ENCODE results near the gene RASAL3. TPM values are rescaled to one million over a fixed set of nuclear protein-coding genes. Genes with fewer than 3 reads are reported as not detected.
A peak's percentile ranks its signal among the peaks of the same experiment; 100 is the strongest.

The RASAL3 gene
- total and polyA plus RNA-seq, 9 donors: 0.61 to 2.6 (median 1.4) TPM

DNA sequence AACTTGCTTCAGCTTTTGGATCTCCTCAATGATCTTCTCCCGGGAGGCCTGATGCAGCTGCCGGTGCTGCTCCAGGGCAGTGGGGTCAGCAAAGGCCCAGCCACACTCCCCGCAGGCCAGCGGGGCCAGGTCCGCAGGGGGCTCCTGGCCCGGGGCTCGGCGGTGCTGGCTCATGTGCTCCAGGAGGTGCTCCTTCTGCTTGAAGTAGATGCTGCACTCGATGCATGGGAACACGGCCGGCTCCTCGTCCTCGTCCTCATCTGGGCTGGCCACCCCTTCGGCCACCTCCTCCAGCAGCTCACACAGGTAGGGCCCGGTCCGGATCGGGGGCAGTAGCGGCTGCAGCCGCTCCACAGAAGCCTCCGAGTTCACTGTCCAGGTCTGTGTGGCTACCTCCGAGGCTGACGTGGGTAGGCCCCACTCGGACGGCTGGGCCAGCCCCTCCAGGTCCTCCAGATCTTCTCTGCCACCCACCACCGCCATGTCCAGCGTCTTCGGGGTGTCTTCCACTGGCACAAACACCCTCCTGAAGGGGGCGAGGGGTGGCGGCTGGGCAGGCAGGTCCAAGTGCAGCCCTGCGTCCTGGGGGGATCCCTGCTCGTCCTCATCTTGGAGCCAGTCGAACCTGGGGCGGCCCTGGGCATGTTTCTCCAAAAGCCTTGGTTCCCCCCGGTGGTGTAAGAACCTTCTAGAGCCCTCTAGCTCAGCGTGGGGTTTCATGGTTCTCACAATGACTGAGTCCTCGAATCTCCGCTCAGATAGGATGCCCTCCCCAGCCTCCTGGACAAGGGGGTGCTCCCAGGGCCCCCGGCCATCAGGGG, 24.3 kb downstream of the RASAL3 start:
- WGBS, 3 donors: 88 to 90% (median 90%) methylated on average over 34 to 38 of the region's 38 CpGs
- TF ChIP-seq, protein P1, sequence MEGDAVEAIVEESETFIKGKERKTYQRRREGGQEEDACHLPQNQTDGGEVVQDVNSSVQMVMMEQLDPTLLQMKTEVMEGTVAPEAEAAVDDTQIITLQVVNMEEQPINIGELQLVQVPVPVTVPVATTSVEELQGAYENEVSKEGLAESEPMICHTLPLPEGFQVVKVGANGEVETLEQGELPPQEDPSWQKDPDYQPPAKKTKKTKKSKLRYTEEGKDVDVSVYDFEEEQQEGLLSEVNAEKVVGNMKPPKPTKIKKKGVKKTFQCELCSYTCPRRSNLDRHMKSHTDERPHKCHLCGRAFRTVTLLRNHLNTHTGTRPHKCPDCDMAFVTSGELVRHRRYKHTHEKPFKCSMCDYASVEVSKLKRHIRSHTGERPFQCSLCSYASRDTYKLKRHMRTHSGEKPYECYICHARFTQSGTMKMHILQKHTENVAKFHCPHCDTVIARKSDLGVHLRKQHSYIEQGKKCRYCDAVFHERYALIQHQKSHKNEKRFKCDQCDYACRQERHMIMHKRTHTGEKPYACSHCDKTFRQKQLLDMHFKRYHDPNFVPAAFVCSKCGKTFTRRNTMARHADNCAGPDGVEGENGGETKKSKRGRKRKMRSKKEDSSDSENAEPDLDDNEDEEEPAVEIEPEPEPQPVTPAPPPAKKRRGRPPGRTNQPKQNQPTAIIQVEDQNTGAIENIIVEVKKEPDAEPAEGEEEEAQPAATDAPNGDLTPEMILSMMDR (IDR thresholded peaks at IDR 0.05): no peak
- TF ChIP-seq EP300 (IDR thresholded peaks at IDR 0.05) (no peak), POLR2A (IDR thresholded peaks at IDR 0.05) (no peak)
- no peaks in the 10 kb centered on the region for H3K27me3 ChIP-seq
- no peaks in the 10 kb centered on the region for H3K9me3 ChIP-seq
- H3K36me3 ChIP-seq: no peaks in the 10 kb centered on the region
- no peak overlapping the region for H3K27ac ChIP-seq
- no peaks in the 10 kb centered on the region for H3K4me1 ChIP-seq (ENCODE audit: insufficient read depth)
- peak in 1 of 5 donors; percentile 19 for DNase-seq
- no peak overlapping the region for H3K4me3 ChIP-seq
- intact Hi-C loops (cut with DNase I): loop anchor here in 1 of 4 donors (10.0 kb wide), 1 partner anchor 65 kb away; the partner anchor contains the start of gene AKAP8

DNA sequence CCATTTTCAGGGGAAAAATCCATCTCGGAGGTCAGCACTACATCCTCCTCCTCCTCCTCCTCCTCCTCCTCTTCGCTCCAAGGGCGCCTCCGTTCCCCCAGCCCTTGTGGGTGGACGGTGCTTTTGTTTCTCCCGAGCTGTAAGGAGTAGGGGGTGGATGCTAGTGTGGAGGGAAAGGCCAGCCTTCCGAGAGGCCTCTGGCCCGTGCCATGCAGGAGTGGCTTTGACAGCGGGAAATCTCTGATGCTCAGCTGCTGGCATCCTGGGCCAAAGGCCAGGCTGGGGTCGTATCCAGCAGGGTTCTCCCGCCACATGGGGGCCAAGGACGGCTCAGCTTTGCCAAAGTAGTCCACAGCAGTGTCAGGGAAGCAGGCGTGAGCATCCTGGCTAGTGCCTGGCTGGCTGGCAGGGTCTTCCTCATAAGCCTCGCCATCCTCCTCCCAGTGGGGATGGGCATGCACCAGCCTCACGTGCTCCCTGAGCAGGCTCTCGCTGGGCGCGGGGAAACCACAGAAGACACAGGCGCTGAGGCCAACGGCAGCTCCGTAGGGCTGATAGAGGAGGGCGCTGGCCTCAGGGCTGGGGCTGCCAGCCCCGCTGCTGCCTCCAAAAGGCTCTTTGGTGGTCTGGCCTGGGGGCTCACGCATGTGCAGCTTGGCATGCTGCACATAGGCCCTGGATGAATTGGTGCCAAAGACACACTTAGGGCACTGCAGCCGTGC, 25.1 kb downstream of the RASAL3 start:
- no peak for DNase-seq

DNA sequence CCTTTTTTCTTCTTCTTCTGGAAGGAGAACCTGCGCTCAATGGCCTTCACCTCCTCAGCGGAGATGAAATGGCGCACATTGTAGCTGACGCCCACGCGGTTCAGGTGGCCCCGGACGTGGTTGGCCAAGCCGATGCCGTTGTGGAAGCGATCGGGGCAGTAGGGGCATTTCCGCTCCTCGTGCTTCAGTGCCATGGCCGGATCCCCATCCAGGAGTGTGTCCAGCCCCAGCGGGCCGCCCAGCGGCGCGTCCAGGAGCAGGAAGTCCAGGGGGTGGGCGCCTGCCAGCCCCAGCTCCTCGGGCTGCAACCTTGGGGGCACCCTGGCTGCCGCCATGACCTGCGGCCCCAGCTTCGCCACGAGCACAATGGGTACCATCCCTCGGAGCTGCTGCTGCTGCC, 25.8 kb downstream of the RASAL3 start:
- no peaks in the 10 kb centered on the region for H3K27me3 ChIP-seq
- 86 to 93% (median 93%) methylated on average over 25 to 27 of the region's 27 CpGs for WGBS, 3 donors
- no peaks in the 10 kb centered on the region for H3K36me3 ChIP-seq
- no peak for TF ChIP-seq POLR2A (IDR thresholded peaks at IDR 0.05)
- TF ChIP-seq EP300 (IDR thresholded peaks at IDR 0.05): no peak
- TF ChIP-seq, protein P1 (IDR thresholded peaks at IDR 0.05): no peak
- DNase-seq: peak in 1 of 5 donors; percentile 17
- H3K27ac ChIP-seq: no peak overlapping the region
- no peak overlapping the region for H3K4me3 ChIP-seq
- no peaks in the 10 kb centered on the region for H3K4me1 ChIP-seq (ENCODE audit: insufficient read depth)
- intact Hi-C loops (cut with DNase I): loop anchor here in 1 of 4 donors (10.0 kb wide), 1 partner anchor 64 kb away; the partner anchor contains the start of gene AKAP8
- H3K9me3 ChIP-seq: no peaks in the 10 kb centered on the region

More for the DNA sequence above, 25.1 kb downstream of the RASAL3 start:
- Histone ChIP-seq H3K9me3 (no peaks in the 10 kb centered on the region), H3K4me1 (ENCODE audit: insufficient read depth) (no peaks in the 10 kb centered on the region), H3K27ac (no peak overlapping the region), H3K4me3 (no peak overlapping the region), H3K27me3 (no peaks in the 10 kb centered on the region), H3K36me3 (no peaks in the 10 kb centered on the region)
- intact Hi-C loops (cut with DNase I): loop anchor here in 1 of 4 donors (10.0 kb wide), 1 partner anchor 64 kb away; the partner anchor contains the start of gene AKAP8
- TF ChIP-seq, protein P1 (IDR thresholded peaks at IDR 0.05): no peak
- no peak for TF ChIP-seq POLR2A (IDR thresholded peaks at IDR 0.05)
- no peak for TF ChIP-seq EP300 (IDR thresholded peaks at IDR 0.05)
- WGBS, 3 donors: 77 to 83% (median 81%) methylated on average over 18 to 25 of the region's 25 CpGs

DNA sequence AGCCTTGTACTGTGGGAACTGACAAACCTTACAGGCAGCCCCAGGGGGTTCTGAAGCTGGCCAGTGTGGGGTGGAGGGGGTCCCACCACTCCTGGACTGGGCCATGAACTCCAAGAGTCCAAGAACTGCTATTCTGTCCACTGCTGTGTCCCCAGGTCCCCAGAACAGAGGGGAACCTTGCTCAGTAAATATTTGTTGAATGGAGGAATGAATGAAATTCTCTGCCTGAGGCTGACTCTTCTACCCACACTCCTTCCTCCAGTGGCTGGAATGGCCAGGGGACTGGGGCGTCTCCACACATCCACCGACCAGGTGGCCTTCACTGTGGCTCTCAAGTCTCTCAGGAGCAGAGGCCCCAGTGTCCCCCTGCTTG, 26.2 kb downstream of the RASAL3 start:
- Histone ChIP-seq H3K27me3 (no peaks in the 10 kb centered on the region), H3K4me1 (ENCODE audit: insufficient read depth) (peaks cover 3% of the 10 kb centered on the region), H3K4me3 (no peak overlapping the region), H3K27ac (no peak overlapping the region), H3K9me3 (no peaks in the 10 kb centered on the region), H3K36me3 (no peaks in the 10 kb centered on the region)
- TF ChIP-seq, protein P1 (IDR thresholded peaks at IDR 0.05): no peak
- TF ChIP-seq POLR2A (IDR thresholded peaks at IDR 0.05): no peak
- no peak for TF ChIP-seq EP300 (IDR thresholded peaks at IDR 0.05)
- intact Hi-C loops (cut with DNase I): loop anchor here in 1 of 4 donors (10.0 kb wide), 1 partner anchor 63 kb away; the partner anchor contains the start of gene AKAP8
- DNase-seq: no peak
- 86 to 97% (median 96%) methylated on average over 2 of the region's 2 CpGs for WGBS, 3 donors

All from ovary (tissue), 9 donors.